Measurements from ENCODE around the gene IDUA.

The IDUA gene

GRCh38 chr4:1003271-1004070 is 16.6 kb downstream of the IDUA start:
- H3K9me3 ChIP-seq (ENCODE audit: insufficient read depth, low read depth, low read length): no peaks in the 10 kb centered on the region
- no peak overlapping the region for H3K27ac ChIP-seq (ENCODE audit: low read length)
- peak overlapping the region; percentile 40; the same call in 1 of the 2 replicates for H3K4me3 ChIP-seq (ENCODE audit: low read length)
- H3K9ac ChIP-seq (ENCODE audit: low read depth, low read length): no peak overlapping the region
- no peaks in the 10 kb centered on the region for H3K4me1 ChIP-seq (ENCODE audit: insufficient read depth, low read length)
- H3K36me3 ChIP-seq (ENCODE audit: insufficient read depth, low read depth, low read length): no peaks in the 10 kb centered on the region
- peaks cover 99% of the 10 kb centered on the region for H3K27me3 ChIP-seq (ENCODE audit: insufficient read depth, low read length)

- Histone ChIP-seq H3K4me3 (ENCODE audit: low read length) (no peak overlapping the region), H3K9ac (ENCODE audit: low read depth, low read length) (no peak overlapping the region), H3K36me3 (ENCODE audit: insufficient read depth, low read depth, low read length) (no peaks in the 10 kb centered on the region), H3K27ac (ENCODE audit: low read length) (no peak overlapping the region), H3K4me1 (ENCODE audit: insufficient read depth, low read length) (no peaks in the 10 kb centered on the region), H3K9me3 (ENCODE audit: insufficient read depth, low read depth, low read length) (no peaks in the 10 kb centered on the region), H3K27me3 (ENCODE audit: insufficient read depth, low read length) (peaks cover 99% of the 10 kb centered on the region)
Measured at GRCh38 chr4:1004071-1004418, 17.2 kb downstream of the IDUA start.

- H3K27me3 ChIP-seq (ENCODE audit: insufficient read depth, low read length): peaks cover 96% of the 10 kb centered on the region
- no peaks in the 10 kb centered on the region for H3K4me1 ChIP-seq (ENCODE audit: insufficient read depth, low read length)
- H3K4me3 ChIP-seq (ENCODE audit: low read length): no peak overlapping the region
- H3K9ac ChIP-seq (ENCODE audit: low read depth, low read length): no peak overlapping the region
- no peak overlapping the region for H3K27ac ChIP-seq (ENCODE audit: low read length)
- no peaks in the 10 kb centered on the region for H3K36me3 ChIP-seq (ENCODE audit: insufficient read depth, low read depth, low read length)
- no peaks in the 10 kb centered on the region for H3K9me3 ChIP-seq (ENCODE audit: insufficient read depth, low read depth, low read length)
Measured at GRCh38 chr4:1004557-1005485, 18.0 kb downstream of the IDUA start.

GRCh38 chr4:1006856-1007255 is 20.0 kb downstream of the IDUA start:
- Histone ChIP-seq H3K4me3 (ENCODE audit: low read length) (no peak overlapping the region), H3K27me3 (ENCODE audit: insufficient read depth, low read length) (peaks cover 89% of the 10 kb centered on the region), H3K36me3 (ENCODE audit: insufficient read depth, low read depth, low read length) (no peaks in the 10 kb centered on the region), H3K4me1 (ENCODE audit: insufficient read depth, low read length) (no peaks in the 10 kb centered on the region), H3K9me3 (ENCODE audit: insufficient read depth, low read depth, low read length) (no peaks in the 10 kb centered on the region), H3K9ac (ENCODE audit: low read depth, low read length) (no peak overlapping the region), H3K27ac (ENCODE audit: low read length) (no peak overlapping the region)

- Histone ChIP-seq H3K36me3 (ENCODE audit: insufficient read depth, low read depth, low read length) (no peaks in the 10 kb centered on the region), H3K27ac (ENCODE audit: low read length) (no peak overlapping the region), H3K27me3 (ENCODE audit: insufficient read depth, low read length) (peaks cover 81% of the 10 kb centered on the region), H3K9ac (ENCODE audit: low read depth, low read length) (no peak overlapping the region), H3K9me3 (ENCODE audit: insufficient read depth, low read depth, low read length) (no peaks in the 10 kb centered on the region), H3K4me1 (ENCODE audit: insufficient read depth, low read length) (no peaks in the 10 kb centered on the region), H3K4me3 (ENCODE audit: low read length) (peak overlapping the region; percentile 64)
Measured at GRCh38 chr4:1008840-1009541, 22.1 kb downstream of the IDUA start.

GRCh38 chr4:1009542-1010394 is 22.9 kb downstream of the IDUA start:
- H3K36me3 ChIP-seq (ENCODE audit: insufficient read depth, low read depth, low read length): no peaks in the 10 kb centered on the region
- H3K27ac ChIP-seq (ENCODE audit: low read length): no peak overlapping the region
- peak overlapping the region; percentile 64 for H3K4me3 ChIP-seq (ENCODE audit: low read length)
- H3K9me3 ChIP-seq (ENCODE audit: insufficient read depth, low read depth, low read length): no peaks in the 10 kb centered on the region
- no peak overlapping the region for H3K9ac ChIP-seq (ENCODE audit: low read depth, low read length)
- H3K27me3 ChIP-seq (ENCODE audit: insufficient read depth, low read length): peaks cover 75% of the 10 kb centered on the region
- H3K4me1 ChIP-seq (ENCODE audit: insufficient read depth, low read length): no peaks in the 10 kb centered on the region

GRCh38 chr4:1010395-1011021 is 23.7 kb downstream of the IDUA start:
- Histone ChIP-seq H3K9ac (ENCODE audit: low read depth, low read length) (no peak overlapping the region), H3K9me3 (ENCODE audit: insufficient read depth, low read depth, low read length) (no peaks in the 10 kb centered on the region), H3K4me1 (ENCODE audit: insufficient read depth, low read length) (no peaks in the 10 kb centered on the region), H3K4me3 (ENCODE audit: low read length) (no peak overlapping the region), H3K27me3 (ENCODE audit: insufficient read depth, low read length) (peaks cover 68% of the 10 kb centered on the region), H3K36me3 (ENCODE audit: insufficient read depth, low read depth, low read length) (no peaks in the 10 kb centered on the region), H3K27ac (ENCODE audit: low read length) (no peak overlapping the region)

- H3K9me3 ChIP-seq (ENCODE audit: insufficient read depth, low read depth, low read length): no peaks in the 10 kb centered on the region
- no peak within 1 kb of the TSS for H3K27ac ChIP-seq (ENCODE audit: low read length)
- peak within 1 kb of the TSS; percentile 45; the same call in 1 of the 2 replicates for H3K4me3 ChIP-seq (ENCODE audit: low read length)
- no peaks in the 10 kb centered on the region for H3K36me3 ChIP-seq (ENCODE audit: insufficient read depth, low read depth, low read length)
- no peaks in the 10 kb centered on the region for H3K4me1 ChIP-seq (ENCODE audit: insufficient read depth, low read length)
- no peak within 1 kb of the TSS for H3K9ac ChIP-seq (ENCODE audit: low read depth, low read length)
- peaks cover 62% of the 10 kb centered on the region for H3K27me3 ChIP-seq (ENCODE audit: insufficient read depth, low read length)
Measured at GRCh38 chr4:1011022-1011665, 24.3 kb downstream of the IDUA start, which contains the start of gene FGFRL1. Gene FGFRL1, plus strand, starts transcription at chr4:1011626. Its CDS starts 860 bp downstream, at chr4:1012486.

- H3K9ac ChIP-seq (ENCODE audit: low read depth, low read length): no peak overlapping the region
- H3K36me3 ChIP-seq (ENCODE audit: insufficient read depth, low read depth, low read length): no peaks in the 10 kb centered on the region
- no peak overlapping the region for H3K27ac ChIP-seq (ENCODE audit: low read length)
- no peaks in the 10 kb centered on the region for H3K9me3 ChIP-seq (ENCODE audit: insufficient read depth, low read depth, low read length)
- no peaks in the 10 kb centered on the region for H3K4me1 ChIP-seq (ENCODE audit: insufficient read depth, low read length)
- no peak overlapping the region for H3K4me3 ChIP-seq (ENCODE audit: low read length)
- peaks cover 57% of the 10 kb centered on the region for H3K27me3 ChIP-seq (ENCODE audit: insufficient read depth, low read length)
Measured at GRCh38 chr4:1011666-1012033, 24.8 kb downstream of the IDUA start.

GRCh38 chr4:1012034-1012739 is 25.3 kb downstream of the IDUA start:
- H3K4me1 ChIP-seq (ENCODE audit: insufficient read depth, low read length): no peaks in the 10 kb centered on the region
- no peaks in the 10 kb centered on the region for H3K9me3 ChIP-seq (ENCODE audit: insufficient read depth, low read depth, low read length)
- H3K27me3 ChIP-seq (ENCODE audit: insufficient read depth, low read length): peaks cover 52% of the 10 kb centered on the region
- H3K4me3 ChIP-seq (ENCODE audit: low read length): peak overlapping the region; percentile 45; the same call in 1 of the 2 replicates
- no peaks in the 10 kb centered on the region for H3K36me3 ChIP-seq (ENCODE audit: insufficient read depth, low read depth, low read length)
- H3K9ac ChIP-seq (ENCODE audit: low read depth, low read length): no peak overlapping the region
- H3K27ac ChIP-seq (ENCODE audit: low read length): no peak overlapping the region

Data from iPS-20b (cell line).